GM18517 (cell line): ENCODE results near the gene ACSF3.

Experiments
- ATAC-seq: cut with Tn5 transposase; IDR thresholded peaks from one replicate; pipeline ENCODE4 v1.9.1; 2021; ENCODE audit warnings: mild to moderate bottlenecking, moderate library complexity; ENCODE audit not compliant: unreplicated experiment

ACSF3 gene

DNA sequence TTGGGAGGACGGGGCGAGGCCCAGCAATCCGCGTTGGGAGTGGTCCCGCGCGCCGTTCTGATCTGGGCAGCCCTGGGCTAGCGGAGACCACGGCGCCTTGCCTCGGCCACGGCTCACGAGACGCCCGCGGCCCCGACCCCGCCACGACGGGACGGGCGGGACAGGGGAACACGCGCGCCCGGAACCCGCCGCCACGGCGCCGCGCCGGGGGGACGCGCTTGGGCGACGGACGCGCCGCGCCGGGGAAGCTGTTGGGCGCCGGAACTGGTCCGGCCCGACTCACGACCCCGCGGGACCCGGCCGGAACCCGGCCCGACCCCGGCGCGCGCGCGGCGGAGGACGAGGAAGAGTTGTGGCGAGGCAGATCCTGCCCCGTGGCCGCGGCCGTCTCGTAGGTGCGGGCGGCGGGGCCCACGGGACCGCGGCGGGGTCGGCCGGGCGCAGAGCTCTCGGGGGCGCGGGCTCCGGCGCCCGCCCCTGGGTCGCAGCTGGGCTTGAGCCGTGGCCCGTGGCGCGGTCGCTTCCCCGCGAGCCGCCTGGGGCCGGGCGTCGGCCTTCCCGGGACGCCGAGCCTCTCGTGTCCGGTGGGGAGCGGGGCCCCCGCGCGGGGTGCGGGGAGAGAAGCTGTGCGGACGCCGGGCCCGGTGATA lies at the start of gene ACSF3:
Gene ACSF3, plus strand, starts transcription at position 251 of the 650 bp plus-strand sequence. CDS start 6,830 bp downstream, outside the sequence.
- ATAC-seq, result no peak

- no peak for ATAC-seq
Measured at GRCh38 chr16:89044418-89045180, 49.1 kb upstream of the ACSF3 start.

- no peak for ATAC-seq
Measured at GRCh38 chr16:89045181-89045815, 48.4 kb upstream of the ACSF3 start.

- ATAC-seq, result no peak
Measured at GRCh38 chr16:89045881-89046280, 47.8 kb upstream of the ACSF3 start.

DNA sequence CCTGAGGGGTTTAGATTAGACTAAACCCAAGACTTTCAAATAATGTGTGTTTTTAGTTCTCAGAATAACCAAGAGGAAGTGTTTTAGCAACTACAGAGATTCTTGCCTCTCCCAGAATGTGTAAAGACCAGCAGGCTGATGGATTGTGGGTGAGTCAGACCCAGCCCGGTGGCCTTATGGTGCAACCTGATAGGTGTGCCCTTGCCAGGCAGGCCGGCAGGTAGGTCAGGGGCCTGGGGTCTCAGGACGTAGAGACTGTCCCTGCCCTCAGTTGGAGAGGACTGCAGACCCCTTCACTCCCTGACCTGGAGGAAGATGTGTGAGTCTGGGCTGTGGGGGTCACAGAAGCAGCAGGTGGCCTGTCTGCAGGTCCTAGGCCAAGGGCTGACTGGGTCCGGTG lies 47.2 kb upstream of the ACSF3 start:
- no peak for ATAC-seq

DNA sequence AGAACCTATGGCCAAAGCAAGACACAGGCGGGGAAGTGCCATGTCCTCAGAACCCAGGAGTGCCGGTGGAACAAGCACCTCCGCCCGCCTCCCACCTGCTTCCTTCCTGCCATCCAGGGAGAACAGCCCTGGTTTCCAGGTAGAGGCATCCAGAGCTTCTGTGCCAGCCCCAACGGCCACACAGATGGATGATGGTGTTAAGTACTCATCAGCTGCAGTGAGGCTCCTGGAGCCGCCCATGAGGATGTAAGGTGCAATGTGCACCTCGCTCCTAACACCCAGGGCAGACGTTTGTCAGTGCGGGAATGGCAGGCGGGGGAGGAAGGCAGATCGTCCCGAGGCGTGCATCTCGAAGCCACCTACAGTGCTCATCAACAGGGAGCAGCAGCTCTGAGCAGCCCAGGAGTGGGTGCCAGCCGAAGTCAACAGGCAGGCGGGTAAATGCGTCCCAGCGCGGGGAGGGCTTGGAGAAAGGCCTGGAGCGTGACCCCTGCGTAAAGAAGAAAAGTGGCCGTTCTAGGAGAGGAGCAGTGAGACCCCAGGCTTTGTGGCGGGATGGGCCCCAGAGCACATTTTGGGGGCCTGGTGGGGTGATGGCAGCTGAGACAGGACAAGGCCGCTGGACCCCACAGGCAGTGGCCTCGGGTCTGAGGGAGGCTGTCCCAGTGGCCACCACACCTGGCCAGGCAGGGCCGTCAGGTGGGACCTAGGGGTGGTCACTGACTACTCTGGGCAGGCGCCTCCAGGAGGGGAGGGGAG lies 46.1 kb upstream of the ACSF3 start:
- ATAC-seq, result no peak

DNA sequence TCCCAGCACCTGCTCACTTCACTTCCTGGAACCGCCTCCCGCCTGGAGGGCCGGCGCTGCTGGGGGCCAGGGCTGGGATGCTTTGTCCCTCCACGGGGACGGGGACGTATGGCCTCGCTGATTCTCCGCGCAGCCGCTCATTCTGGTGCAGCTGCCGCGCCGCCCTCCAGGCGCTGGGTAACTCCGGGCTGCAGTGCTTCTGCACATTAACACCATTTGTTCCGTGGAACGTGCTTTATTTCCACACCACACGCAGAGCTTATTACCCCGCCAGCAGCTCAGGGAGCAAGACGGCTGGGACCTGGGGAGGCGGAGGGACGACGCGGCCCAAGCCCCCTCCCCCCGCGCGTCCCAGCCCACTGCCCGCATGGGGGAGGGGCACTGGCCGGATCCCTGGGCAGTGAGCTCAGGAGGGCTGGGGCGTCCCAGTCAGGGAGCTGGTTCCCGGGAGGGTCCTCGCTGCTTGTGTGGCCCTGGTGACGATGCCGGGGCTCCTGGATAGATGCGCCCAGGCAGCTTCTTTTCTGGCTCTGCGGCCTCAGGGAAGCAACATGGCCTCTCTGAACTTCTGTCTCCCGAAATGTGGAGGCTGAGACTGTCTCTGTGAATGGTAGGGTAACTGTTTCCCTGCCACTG lies 45.4 kb upstream of the ACSF3 start:
- no peak for ATAC-seq

DNA sequence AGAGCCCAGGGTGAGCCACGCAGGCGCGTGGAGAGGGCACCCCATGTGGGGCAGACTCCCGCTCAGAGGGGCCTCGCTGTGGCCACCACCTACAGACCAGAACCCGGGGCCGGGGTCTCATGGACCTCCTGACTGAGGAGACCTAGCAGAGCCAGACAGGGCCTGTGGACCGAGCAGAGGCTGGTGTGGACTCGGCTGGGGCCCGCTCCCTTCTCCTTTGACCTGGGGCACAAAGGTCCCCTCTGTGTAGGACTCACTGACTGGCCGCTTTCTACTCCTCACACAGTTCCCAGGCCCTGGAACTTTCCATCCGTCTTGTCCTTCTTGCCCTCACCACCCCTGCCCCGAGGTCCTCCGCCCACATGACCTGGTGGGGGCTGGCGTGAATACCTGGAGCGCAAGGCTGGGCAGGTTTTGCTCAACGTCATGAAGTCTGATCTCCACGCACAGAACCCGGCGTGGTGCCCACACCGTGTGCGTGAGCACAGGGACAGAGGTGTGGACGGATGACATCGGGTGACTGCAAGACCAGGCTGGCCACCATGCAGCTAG lies 44.7 kb upstream of the ACSF3 start:
- ATAC-seq, result no peak

GRCh38 chr16:89049484-89050118 lies 44.1 kb upstream of the ACSF3 start:
- no peak for ATAC-seq

DNA sequence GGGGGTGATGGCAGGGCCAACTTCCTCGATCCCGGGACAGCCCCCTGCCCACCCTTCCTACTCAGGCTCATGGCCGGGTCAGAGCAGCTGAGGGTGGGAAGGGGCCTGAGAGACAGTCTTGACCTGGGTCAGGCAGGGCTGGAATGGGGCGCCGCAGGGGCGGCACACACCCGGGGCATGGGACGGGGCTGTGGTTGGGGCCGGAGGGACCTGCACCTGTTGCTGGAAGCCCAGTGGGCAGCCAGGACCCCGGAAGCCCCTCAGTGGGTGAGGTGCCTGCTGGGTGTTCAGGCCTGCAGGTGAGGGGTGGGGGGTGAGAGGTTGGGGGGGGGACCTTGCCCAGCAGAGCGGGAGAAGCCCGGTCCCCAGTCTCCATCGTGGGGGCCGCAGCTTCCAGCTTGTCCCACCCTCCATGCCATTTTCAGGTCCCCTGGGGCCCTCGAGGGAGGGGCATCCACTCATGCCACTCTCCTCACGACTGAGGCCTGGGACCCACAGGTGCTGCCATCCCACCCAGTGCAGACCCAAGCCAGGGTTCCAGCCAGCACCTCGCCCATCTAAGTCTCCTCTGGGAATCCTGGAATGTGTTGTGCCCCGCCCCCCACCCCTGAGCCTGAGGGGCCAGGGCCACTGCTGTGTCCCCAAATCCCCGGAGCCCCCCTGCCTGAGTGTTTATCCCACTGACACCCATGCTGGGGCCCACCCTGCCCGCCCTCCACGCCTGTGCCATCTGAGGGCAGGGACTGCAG lies 43.4 kb upstream of the ACSF3 start:
- ATAC-seq, result no peak

DNA sequence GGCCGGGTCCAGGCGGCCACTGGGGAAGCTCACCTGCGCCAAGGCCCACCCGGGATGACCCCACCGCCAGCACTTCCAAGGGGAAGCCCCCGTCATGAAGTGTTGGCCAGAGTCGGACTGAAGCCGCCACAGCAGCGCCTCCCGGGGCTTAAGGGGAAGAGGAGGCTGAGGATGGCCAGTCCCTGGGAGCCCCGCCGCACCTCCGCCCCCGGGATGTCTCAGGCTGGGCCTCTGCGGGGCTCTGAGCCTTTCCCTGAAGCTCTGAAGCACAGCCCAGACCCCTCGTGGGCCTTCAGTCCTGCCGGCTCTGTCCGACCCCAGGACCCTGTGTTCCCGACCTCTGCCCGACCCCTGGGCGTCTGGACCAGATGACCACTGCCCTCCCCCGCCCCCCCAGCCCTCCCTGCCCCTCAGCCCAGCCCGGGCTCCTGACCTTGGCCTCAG lies 42.8 kb upstream of the ACSF3 start:
- no peak for ATAC-seq

GRCh38 chr16:89051521-89052166 lies 42.0 kb upstream of the ACSF3 start:
- no peak for ATAC-seq

DNA sequence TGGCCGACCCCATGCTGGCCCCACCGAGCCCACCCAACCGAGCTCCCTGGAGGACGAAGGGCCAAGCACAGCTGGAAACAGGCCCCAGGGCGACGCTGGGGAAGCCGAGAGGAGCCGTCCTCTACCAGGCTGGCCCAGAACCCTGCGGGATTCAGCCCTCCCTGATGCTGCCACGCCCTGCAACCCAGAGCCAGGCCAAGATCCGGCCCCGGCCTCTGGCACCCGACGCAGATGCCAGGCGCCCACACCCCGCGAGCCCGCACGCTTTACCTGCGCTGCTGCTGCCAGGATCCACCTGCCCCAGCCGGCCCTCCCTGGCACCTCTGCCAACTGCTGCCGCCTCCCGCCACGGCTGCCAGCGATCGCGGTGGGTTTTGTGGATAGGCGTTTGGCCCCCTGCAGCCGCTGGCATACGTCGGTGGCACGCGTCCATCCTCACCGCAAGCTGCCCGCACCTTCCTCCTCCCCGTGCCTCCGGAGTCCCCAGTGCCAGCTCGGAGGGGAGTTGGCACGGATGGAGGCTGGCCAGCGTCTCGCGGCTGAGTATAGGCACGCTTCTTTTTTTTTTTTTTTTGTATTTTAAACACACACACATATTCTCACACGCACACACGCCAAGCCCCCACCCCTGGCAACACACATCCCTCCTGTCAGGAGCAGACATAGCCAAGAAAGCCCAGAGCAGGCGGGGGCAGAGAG lies 41.3 kb upstream of the ACSF3 start:
- ATAC-seq, result no peak

- ATAC-seq, result no peak
Measured at GRCh38 chr16:89052890-89053724, 40.5 kb upstream of the ACSF3 start.

DNA sequence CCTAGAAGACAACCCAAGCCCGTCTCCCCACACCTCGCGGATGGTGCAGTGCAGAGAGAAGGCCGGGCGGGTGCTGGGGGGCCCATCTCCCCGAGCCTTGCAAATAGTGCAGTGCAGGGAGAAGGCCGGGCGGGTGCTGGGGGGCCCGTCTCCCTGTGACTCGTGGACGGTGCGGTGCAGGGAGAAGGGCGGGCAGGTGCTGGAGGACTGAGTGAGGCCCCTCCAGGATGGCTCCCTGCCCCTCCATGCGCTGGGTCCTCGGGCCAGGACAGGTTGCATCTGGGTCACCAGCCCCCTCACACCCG lies 40.0 kb upstream of the ACSF3 start:
- ATAC-seq, result no peak

- ATAC-seq, result no peak
Measured at GRCh38 chr16:89054261-89054661, 39.4 kb upstream of the ACSF3 start.

GRCh38 chr16:89054714-89055113 lies 38.9 kb upstream of the ACSF3 start:
- no peak for ATAC-seq

DNA sequence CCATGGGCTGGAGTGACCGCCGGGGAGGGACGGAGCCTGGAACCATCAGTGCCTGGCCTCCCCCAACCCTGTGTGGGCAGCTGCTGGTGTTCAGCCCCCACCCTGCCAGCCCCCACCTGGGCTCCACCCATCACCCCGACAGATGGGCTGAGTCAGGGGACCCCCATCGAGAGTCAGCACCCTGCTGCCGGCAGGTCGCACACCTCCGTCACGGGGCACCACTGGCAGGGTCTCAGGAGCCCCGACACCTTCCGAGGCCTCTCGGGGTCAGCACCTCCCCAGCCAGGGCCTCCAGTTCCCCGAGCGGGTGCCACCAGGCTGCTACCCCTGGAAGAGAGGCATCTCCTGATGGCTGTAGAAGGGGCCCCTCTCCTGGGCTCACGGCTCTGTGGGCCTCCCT lies 38.3 kb upstream of the ACSF3 start:
- no peak for ATAC-seq
